Cerebellar nuclear complex (tissue), 1 donor: Measurements from ENCODE around the gene TSPAN9.

Experiments
- DNase-seq, 2 experiments: peaks; one replicate each; lab custom pipeline; 2025; lab: John Stamatoyannopoulos, UW

TSPAN9 gene, protein sequence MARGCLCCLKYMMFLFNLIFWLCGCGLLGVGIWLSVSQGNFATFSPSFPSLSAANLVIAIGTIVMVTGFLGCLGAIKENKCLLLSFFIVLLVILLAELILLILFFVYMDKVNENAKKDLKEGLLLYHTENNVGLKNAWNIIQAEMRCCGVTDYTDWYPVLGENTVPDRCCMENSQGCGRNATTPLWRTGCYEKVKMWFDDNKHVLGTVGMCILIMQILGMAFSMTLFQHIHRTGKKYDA

DNA sequence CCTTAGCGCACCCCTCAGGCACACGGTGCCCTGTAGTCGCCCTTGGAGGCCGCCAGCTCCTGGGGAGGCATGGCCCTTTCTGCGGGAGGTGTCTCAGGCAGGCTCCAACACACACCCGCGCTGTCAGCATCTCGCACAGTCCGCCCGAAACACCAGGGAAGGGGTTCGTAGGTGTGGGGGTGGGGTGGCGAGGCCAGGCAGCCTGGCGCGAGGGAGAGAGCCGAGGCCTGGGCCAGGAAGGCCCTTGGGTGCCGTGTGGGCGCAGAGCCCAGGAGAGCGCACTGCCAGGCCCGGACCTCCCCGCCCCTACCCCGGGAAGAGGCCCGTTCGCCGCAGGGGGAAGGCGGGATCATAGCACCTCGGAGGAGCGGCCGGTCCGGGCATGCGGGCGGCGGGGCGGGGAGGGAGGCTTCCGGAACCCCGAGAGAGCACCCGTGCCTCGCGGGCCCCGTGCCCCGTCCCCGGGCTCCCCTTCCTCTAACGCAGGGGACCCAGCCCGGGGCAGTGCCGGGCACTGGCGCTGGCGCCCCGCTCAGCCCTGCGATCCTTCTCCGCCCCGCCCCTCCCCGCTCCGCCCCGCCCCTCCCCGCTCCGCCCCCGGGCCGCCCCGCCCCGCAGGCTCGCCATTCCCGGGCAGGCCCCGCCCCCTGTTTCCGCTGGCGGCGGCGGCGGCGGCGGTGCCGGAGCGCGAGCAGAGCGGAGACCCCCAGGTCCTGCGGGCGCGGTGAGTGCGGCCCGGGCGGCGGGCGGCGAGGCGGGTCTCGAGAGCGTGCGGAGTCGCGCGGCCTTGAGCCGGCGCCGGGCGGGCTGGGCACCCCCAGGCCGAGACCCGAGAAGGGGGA, at the start of gene TSPAN9:
TSS of gene TSPAN9 (plus strand) at position 650 of the 842 bp plus-strand sequence. CDS start 123,815 bp downstream, outside the sequence.
- peak in 1 of 2 experiments; percentile 33 for DNase-seq

DNA sequence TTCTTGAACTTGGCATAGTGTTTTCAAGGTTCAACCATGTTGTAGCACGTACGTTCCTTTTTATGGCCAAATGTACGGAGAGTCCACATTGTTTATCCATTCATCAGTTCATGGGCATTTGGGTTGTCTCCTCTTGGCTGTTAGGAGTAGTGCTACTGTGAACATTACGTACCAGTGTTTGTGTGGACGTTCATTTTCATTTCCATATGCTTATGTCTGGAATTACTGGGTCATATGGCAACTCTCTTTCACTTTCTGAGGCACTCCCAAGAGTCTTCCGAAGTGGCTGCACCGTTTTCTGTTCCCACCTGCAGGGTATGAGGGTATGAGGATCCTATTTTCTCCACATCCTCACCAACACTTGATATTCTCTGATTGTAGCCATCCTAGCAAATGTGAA, 49.1 kb upstream of the TSPAN9 start:
- no peak for DNase-seq

DNA sequence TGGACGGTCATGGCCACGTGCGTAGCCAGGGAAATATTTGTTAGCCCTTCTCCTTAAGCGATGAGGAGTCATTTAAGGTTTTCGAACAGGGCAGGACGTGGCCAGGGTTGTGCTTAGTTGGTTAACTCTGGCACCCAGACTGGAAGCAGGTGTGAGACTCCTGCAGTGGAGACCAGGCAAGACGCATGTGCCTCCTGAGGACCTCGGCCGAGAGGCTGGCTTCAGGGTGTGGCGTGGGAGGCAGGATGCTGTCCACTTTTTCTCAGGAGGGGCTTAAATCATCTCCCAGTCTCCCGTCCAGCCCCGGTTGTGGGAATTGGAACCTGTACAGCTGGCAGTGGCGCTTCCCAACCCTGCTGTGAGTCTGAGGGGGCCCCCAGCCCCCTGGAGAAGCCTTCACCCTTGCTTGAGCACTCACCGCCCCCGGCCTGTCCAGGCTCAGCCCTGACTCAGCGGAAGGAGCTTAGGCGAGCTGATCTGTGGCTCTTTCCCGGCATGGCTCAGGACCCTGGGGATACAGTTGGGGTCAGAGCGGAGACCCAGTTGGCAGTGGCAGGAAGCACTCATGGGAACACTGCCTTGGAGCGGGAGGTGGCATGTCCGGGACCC, 46.3 kb upstream of the TSPAN9 start:
- no peak for DNase-seq

DNA sequence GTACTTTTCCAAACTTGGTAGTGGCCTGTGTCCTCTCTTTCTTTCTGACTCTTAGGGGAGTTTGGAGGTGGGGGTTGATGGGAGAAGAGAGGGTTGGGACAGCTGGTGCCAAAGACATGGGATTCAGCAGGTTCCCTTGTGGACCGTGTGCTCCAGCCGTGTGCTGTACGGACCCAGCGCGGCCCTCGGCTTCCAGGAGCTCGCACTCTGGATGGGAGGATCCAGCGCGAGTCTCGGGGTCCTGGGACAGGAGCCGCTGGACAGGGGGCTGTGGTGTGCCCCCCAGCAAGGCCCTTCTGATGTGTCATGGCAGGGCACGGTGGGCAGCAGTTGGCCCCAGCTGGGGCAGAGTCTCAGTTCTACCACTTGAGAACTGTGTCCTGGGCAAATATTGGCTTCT, 45.0 kb upstream of the TSPAN9 start:
- no peak for DNase-seq

DNA sequence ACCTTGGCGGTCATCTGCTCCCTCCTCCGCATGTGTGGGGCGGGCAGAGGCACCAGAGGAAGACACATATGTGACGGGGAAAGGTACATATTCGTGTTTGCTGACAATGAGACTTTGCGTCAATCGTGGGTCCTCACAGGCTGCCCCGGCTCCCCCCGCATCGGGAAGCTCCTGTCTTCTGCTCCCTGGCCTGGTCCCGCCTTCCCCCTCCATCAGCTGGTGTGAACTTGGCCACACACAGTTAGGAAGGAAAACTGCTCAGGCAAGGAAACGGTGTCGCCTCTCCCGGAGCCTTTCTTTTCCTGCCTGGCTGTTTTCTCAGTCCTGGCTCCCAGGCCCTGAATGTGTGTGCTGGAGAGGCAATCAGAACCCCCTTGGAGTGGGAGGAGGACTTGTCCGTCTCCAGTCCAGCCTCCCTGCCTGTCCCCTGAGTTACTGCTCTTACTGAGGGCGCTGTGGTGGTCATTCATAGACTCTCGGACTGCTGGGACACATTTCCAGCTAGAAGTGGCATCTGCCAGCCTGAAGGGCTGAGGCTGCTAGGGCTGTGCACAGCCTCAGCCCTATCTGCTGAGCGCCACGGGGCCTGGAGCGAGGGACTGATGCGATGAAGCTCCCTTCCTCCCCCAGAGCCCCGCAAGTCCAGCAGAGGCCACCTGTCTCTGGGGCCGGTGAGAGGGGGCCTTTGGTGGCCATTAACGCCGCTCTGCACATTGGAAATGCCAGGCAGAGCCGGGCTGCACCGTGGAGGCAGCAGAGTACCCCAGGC, 44.2 kb upstream of the TSPAN9 start:
- DNase-seq = no peak

DNA sequence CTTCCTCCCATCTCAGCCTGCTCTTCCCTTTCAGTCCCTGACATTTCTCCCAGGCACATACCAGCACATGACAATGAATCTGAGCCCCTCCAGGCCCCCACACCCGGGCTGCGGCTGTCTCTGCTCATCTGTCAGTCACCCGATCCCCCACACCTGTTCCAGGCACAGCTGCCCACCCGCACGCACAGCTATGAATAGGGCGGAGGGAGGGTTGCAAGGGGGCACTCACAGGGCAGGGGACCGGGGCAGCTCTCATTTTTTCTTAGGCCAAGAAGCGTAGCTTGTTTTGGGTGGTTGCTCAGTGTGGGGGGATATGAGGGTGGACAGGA, 43.7 kb upstream of the TSPAN9 start:
- DNase-seq = no peak

DNA sequence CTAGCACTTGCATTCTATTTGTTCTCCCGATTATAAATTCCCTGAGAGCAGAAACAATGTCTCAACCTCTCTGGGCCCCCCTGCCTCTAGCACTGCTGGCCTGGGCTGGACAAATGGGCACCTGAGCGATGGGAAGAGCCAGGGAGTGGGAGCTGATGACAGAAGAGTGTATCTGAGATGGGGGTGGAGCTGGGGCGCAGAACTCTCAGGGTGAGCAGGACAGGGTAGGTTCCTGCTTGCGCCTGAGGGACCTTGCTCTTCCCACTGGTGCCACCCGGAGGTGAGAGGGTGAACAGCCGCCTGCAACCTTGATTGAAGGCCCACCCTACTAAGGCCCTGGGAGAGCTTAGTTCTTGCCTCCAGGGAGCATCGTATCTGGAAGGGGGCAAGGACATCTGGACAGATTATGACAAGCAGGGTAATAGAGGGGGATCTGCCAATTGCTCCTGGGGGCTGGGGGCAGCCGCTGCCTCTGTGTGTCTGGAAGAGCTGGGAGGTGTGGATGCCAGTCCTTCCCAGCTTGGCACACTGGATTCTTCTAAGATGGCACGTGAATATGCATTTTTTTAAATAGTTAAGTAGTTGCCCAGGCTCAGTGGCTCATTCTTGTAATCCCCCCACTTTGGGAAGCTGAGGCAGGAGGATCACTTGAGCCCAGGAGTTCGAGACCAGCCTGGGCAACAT, 43.0 kb upstream of the TSPAN9 start:
- DNase-seq = peak in 1 of 2 experiments; percentile 60

DNA sequence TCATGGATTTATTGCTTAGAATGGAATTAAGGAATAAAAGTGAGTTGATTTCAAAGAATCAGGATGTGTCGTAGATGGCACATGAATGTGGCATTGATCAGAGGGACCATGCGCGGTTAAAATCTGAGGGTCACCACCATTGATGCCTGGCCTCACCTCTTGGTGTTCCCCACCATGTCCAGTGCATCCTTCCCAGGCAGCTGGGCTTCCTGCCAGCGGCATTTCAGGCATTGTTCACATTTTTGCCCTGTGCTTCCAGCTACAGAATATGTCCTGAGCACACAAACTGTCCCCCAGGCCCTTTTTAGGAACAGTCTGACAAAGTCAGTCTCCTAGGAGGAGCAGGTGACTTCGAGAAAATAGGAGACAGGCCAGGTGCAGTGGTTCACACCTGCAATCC, 42.0 kb upstream of the TSPAN9 start:
- DNase-seq = no peak

DNA sequence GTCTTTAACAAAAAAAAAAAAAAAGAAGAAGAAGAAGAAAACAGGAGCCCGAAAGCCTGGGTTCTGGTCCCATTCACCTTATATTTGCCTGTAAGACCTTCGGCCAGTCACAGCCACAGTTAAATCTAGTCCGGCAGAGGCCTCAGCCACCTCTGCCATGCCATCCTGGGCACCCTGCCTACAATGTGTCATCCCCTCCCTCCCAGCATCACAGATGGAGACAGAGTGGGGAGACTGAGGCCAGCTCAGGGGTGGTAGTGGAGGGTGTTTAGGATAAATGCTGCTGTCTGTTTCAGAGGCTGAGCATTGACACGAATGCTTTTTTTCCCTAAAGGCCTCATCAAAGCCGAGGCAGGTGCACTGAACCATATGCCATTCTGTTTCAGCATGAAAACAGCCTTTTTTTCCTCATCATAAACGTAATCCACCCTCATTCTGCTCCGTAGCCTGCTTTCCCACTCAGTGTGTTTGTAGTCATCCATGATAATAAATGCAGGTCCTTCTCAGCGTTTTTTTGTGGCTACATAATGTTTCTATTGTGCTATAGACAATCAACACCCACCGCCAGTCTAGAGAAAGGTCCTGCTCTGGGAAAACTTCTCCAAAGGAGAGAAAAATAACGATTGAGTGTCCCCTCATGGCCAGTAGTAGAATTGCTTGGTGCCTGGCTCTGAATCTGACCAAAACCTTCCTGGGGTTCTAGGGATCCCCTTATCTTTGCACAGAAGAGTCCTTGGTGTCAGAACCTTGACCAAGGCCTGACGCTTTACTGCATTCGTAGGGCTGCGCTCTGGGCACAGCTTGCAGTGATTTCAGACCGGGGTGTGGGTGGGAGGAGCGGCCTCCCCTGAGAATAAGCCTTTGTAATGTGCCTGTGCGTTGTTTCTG, 41.1 kb upstream of the TSPAN9 start:
- DNase-seq = peak in 1 of 2 experiments; percentile 10

DNA sequence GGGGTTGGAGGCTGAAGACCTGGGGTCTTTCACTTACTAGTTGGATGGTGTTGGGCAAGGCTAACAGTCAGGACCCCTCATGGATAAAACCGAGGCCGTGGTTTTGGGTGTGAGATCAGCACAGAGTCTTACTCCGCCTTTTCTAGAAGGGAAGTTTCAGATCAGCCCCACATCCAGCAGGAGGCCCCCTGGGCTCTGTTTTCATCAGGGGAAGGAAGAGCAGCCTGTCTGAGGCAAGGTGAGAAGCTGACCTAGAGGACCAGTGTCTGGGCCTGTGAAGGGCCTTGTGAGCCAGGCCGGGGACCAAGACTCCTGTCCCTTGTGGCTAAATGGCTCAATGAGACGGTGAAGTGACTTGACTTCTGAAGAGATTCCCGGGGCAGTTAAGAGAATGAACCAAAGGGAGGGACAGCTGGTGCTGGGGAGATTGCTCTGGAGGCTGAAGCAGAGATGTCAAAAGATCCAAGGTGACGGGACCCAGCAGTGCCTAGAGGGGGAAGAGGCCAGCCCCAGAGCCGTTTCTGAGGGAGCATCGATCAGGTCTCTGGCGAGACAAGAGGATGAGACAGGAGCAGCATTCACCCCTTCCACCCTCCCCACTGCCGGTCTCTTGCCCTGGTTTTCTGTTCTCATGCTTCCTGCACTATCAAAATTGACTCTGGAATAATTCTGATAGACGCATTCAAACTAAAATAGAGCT, 40.1 kb upstream of the TSPAN9 start:
- no peak for DNase-seq

DNA sequence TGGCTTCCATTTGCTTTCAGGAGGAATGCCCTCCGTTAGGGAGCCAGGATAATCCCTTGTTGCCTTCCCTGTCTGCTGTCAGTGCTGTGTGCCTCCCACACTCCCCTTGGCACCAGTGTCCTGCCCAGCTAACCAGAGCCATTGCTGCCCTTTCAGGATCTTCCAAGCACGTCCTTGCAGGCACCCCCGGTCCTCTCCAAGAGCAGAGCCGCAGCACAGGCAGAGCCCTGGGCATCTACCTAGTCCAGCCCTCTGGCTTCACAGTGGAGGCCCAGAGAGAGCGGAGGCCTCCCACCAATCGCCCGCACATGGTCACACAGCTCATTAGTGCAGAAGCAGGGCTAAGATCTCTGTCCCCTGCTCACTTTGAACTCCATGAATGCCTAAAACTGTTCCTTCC, 39.0 kb upstream of the TSPAN9 start:
- no peak for DNase-seq

DNA sequence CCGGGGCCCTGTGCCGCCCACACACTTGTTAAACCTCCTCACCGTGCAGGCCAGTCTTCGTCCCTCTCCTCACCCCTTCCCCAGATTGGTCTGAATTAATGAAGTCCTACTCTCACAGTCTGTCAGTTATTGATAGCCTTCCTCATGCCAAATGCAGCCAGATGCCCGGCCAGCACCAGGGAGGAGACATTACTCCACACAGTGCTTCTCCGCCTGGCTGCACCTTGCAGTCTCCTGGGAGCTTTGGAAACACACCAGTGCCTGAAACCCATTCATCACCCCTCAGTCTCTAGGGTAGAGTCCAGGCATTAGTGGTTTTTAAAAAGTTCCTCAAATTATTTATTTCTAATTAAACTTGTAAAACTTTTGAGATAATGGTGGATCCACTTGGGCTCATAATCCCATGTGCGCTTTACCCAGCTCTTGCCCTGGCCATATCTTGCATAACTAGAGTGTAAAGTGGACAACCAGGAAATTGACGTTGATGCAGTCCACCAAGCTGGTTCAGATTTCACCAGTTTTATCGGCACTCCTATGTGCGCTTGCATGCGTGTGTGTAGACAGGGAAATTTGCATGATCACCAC, 38.2 kb upstream of the TSPAN9 start:
- no peak for DNase-seq

DNA sequence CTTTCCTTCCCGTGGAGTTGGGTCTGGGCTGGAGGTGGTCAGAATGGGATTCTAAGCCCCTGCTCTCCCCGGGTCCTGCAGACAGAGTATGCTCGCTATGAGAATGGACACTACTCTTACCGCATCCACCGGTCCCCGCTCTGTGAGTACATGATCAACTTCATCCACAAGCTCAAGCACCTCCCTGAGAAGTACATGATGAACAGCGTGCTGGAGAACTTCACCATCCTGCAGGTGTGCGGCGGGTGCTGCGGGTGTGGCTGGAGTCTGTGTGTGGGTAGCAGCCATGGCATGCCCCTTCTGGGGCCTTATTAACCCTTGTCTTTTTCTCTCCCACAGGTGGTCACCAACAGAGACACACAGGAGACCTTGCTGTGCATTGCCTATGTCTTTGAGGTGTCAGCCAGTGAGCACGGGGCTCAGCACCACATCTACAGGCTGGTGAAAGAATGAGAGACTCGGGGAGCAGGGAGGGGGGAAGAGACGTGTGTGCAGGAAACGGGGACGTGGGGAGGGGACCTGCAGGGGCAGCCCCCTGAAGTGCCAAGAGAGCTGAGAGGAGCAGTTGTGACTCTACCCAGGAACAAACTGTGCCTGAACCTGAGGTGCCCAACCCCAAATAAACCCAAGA, 37.0 kb upstream of the TSPAN9 start:
- DNase-seq = no peak

DNA sequence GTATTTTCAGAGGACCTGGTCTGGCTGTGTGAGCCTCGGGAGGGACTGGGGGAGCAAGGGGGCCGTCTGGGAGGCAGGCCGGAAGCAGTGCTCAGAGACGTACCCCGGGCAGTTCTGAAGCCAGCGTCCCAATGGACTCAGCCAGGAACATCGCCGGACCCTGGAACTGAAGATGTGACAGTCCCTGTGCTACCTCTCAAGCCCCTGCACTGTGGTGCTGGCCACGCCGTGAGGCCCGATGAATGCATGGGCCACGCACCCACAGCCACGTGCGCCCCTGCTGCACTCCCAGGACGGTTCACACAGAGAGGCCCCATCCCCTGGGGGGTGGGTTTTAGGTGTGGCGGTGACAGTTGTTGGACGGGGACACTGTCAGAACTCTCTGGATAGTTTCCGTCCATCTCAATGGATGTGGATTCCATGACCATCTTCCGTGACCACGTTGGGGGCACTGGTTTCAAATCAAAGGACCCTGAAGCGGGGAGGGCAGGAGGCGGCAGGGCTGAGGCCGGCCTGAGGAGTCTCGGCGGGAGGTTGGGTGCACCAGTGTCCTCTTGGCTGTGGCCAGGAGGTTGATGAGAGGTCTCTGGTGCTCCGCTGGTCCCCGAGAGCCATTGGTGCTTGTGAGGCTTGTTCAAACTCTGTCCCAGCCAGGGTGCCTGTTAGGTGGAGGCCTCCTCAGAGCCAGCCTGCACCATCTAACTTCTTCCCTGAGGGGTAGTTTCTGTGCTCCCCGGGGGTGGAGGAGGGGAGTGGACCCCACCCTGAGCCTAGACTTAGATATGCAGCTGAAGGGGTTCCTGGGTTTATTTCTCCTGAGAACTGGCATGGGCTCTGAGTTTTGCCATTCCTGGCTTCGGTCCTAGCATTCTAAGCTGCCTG, 36.3 kb upstream of the TSPAN9 start:
- no peak for DNase-seq

DNA sequence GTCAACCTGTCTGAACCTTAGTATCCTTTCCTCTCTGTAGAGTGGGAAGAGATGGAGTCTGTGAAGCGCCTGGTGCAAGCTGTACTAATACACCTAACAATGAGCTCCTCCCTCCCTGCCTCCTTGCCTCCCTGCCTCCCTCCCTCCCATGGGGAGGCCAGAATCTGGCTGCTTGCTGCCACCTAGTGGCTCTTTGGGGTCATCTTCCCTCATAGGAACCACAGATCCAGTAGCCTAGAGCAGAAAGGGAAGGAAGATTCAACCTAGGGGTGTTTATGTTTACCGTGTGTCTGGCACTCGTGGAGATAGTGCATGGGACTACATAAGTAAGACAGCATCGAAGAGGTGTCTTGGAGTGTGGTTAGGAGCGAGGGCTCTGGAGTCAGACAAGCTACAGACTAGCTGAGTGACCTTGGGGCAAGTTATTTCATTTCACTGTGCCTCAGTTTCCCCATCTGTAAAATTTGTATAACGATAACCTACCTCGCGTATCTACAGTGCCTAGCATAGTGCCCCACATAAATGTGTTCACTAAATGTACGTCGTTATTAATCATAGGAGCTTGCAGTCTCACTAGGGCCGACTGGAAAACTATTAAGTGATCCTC, 35.5 kb upstream of the TSPAN9 start:
- peak in 1 of 2 experiments; percentile 30 for DNase-seq

DNA sequence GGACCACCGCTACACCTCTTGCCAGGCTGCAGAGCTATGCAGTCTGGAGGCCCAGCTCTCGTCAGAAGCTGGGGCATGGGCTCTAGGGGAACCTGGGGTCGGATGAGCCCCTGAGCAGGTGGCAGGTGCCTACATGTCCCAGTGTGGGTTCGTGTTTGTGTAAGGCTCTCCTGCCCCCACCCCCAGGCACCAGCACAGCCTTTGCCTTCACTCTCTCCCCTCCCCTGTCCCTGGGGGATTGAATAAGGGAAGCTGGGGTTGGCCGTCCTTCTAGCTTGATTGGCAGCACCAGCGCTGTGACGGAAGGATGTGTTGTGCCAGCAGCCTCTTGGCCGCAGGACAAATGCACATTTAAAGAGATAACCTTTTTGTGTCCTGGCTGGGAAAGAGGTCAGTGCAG, 34.8 kb upstream of the TSPAN9 start:
- no peak for DNase-seq

DNA sequence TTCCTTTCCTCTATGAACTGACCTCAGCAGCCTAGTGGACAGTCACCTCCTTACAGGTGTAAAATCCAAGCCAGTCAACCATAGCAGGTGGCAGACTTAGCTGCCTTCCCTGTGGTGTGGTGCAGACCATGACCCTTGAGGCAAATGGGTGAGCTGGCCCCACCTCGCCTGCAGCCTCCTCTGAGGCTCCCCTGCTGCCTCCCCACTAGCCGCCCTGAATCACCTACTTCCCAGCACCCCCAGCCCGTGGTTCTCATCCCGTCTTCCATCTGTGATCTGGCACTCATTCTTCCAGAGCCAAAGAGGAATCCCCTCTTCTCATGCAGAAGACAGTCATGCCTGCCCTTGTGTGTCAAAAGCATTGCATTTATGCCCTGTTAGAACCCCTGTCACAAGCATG, 34.4 kb upstream of the TSPAN9 start:
- DNase-seq = no peak

DNA sequence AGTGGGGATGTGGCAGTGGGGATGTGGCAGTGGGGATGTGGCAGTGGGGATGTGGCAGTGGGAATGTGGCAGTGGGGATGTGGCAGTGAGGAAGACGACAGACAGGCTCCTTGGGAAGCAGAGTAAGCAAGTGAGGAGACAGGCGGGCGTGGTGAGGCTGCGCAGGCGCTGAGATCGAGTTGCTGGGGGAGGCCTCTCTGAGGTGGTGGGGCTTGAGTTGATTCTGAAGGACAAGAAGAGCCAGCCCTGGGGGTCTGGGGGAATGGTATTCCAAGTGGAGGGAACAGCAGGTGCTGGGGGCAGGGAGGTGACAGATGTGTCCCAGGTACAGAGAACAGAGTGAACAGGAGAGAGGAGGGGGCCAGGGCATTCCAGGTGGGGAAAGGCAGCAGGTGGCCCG, 33.8 kb upstream of the TSPAN9 start:
- no peak for DNase-seq
